HG03175 (cell line): Measurements from ENCODE around the gene PHC3.
"Not testable (repeated sequence)": the region's sequence is repeated elsewhere in the genome, so short reads cannot be mapped to it uniquely, and the experiment has no call there.

Experiments used
- ATAC-seq: cut with Tn5 transposase; IDR thresholded peaks from one replicate; pipeline ENCODE4 v1.9.1; 2021; ENCODE audit warnings: mild to moderate bottlenecking, moderate library complexity; ENCODE audit not compliant: unreplicated experiment

Gene PHC3

GRCh38 chr3:170180908-170181885 lies at the start of gene PHC3:
PHC3 (minus strand) TSS chr3:170181733; CDS start chr3:170181715, 18 bp downstream.
- ATAC-seq, result peak; percentile 82

GRCh38 chr3:170228093-170228766 lies 46.7 kb upstream of the PHC3 start:
- no peak for ATAC-seq

DNA sequence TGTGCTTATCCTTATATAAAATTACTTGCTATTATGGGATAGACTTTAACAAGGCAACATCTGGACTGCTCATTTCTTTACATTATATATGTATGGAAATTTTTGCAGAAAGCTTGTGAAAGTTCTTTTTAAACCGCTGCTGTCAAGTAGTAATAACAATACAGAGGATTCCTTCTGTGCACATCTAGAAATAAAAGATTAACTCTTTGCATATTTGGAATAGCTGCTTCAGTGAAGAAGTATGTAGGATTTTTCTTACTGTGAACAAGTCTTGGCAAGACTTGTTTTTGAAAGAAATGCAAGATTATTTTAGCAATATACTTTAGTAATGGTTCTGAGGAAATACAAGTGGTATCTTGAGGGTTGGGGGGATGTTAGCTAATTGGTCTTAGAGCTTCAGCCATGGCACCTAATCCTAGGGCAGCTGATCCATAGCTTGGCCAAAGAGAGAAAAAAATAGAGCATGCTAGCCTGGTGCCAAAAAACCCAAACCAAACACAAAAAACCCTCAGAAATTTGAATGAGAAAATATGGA lies 45.0 kb upstream of the PHC3 start:
- ATAC-seq, result no peak

DNA sequence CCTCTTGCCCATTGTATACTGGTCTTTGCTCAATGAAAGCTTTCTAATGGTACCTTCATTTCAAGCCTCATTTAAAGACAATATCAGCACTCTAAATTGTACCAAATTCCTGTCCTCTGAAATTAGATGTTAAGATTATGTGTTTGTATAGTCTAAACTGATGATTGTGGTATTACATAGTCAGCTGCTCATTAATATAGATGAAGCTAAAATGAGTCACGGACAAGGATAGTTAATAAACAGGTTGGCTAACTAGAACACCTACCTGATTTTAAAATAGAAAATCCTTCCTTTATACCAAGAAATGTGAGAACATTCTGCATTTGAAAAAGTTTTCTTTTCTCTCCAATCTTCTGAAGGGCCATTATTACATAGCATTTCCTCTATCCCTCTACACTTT lies 43.6 kb upstream of the PHC3 start:
- no peak for ATAC-seq

- peak; percentile 36 for ATAC-seq
Observed at GRCh38 chr3:170222647-170223541, 41.4 kb upstream of the PHC3 start.

- peak; percentile 98 for ATAC-seq
Observed at GRCh38 chr3:170221924-170222646, 40.6 kb upstream of the PHC3 start, which contains the start of gene PRKCI. PRKCI (plus strand) TSS chr3:170222424; CDS start chr3:170222670, 246 bp downstream.

DNA sequence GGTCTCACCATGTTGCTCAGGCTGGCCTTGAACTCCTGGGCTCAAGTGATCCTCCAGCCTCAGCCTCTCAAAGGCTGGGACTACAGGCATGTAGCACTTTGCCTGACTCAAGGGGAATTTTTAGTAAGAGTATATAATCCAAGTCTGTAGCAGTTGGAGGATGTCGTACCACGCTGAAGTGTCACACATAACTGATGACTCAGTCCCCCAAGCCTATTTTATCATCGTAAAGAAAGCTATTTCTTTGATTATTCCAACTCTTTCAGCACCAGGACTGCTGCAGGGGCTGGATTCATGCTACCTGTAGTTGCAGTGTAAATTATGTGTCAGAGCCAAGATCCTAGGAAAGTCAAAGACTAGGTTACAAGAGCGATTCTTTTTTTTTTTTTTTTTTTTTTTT lies 39.3 kb upstream of the PHC3 start:
- ATAC-seq, result no peak

DNA sequence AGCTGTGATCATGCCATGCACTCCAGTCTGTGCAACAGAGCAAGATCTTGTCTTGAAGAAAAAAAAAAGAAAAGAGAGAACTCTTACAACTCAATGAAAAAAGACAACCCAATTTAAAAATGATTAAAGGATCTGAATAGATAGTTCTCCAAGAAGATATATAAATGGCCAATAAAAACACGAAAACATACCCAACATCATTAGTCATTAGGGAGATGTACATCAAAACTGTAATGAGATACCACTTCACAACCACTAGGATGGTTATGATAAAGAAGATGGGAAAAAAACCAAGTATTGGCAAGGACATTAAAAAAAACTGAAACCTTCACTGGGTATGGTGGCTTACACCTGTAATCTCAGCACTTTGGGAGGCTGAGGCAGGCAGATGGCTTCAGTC lies 38.3 kb upstream of the PHC3 start:
- no peak for ATAC-seq

- ATAC-seq, result no peak
Observed at GRCh38 chr3:170211668-170212067, 30.1 kb upstream of the PHC3 start.

- no peak for ATAC-seq
Observed at GRCh38 chr3:170207717-170208116, 26.2 kb upstream of the PHC3 start.

GRCh38 chr3:170206164-170206762 lies 24.7 kb upstream of the PHC3 start:
- not testable (repeated sequence) for ATAC-seq

DNA sequence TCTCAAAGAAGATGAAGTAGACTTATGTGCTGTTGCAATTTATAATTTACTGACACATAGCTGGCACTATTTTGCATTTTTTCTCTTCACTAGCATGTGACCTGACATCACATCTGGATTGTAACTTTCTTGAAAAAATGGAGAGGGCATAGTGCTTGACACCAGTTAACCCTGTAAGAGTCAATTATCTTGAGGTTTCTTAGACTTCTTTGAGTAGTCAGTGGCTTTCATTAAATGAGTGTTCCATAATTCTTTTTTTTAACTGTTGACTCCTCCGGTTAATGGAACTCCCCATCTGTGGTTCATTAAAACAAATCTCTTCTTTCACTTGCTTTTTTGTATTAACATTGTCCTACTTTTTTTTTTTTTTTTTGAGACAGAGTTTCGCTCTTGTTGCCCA lies 23.8 kb upstream of the PHC3 start:
- ATAC-seq, result no peak

- ATAC-seq, result no peak
Observed at GRCh38 chr3:170204509-170204908, 23.0 kb upstream of the PHC3 start.

DNA sequence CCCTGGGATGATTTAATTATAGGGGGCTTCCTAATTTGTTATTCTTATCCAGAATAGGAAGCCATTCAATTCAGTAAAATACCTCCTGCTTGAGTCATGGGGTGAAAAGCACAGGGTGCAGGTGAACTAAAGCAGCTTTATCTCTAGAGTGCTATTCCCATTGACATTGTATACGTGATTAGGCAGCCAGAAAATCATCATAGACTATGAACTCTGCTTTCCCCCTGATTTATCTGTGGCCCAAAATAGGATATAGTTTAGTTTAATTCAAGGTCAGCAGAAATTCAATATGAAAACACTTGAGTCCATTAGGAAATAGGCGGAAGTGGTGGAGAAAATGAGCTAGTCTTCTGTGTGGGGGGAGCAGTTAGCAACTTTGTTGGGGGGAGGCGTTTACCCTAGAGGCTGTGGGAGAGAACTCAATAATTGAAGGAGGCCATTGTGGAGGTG lies 22.5 kb upstream of the PHC3 start:
- no peak for ATAC-seq

DNA sequence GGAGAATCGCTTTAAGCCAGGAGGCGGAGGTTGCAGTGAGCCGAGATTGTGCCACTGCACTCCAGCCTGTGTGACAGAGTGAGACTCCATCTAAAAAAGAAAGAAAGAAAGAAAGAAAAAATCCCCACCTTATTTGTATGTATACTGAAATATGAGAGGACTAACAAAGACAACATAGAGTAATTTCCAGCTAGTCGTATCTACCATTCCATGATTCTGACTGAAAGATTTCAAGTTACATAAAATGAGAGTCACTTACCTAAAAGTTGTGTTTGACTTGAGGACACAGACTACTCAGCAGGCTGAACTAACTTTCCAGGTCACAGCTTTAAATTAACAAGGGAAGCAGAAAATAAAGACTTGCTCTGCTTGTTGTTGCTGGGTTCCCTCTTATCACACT lies 21.9 kb upstream of the PHC3 start:
- ATAC-seq, result no peak

GRCh38 chr3:170201527-170201926 lies 20.0 kb upstream of the PHC3 start:
- no peak for ATAC-seq

DNA sequence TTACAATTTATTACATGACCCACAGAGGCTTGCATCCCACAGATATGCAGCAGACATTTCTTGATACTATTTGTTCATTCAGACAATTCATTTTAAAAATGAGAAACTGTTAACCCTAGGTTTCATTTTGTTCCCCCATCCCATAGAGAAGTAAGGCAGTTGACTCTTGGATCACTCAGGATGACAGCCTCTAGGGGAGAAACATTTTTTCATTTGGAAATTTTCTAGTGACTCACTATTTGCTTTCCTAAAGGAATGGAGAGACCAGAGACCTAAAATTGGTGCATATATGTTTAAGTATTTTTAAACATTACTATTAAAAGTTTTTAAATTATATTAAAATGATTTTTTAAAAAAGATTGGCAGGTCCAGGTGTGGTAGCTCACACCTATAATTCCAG lies 19.5 kb upstream of the PHC3 start:
- no peak for ATAC-seq

- ATAC-seq, result no peak
Observed at GRCh38 chr3:170196833-170197232, 15.3 kb upstream of the PHC3 start.

DNA sequence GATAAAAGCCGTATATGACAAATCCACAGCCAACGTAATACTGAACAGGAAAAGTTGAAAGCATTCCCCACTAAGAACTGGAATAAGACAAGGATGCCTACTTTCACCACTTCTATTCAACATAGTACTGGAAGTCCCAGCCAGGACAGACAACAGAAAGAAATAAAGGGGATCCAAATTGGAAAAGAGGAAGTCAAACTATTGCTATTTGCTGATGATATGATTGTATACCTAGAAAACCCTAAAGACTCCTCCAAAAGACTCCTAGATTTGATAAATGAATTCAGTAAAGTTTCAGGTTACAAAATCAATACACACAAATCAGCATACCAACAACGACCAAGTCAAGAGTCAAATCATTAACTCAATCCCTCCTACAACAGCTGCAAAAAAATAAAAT lies 14.2 kb upstream of the PHC3 start:
- not testable (repeated sequence) for ATAC-seq
